Esophagus muscularis mucosa (tissue), 4 donors: ENCODE measurements around the gene MEF2A.

Experiments used
- EP300 ChIP-seq: sonication (generic); formaldehyde crosslinking; IDR thresholded peaks from one replicate; pipeline ENCODE4 v1.6.1; 2017; ENCODE audit warnings: antibody characterized with exemption
- POLR2A ChIP-seq: fragments of 450-650 bp; IDR thresholded peaks from one replicate; pipeline ENCODE4 v1.6.1; 2017; ENCODE audit warnings: antibody characterized with exemption, moderate library complexity, mild to moderate bottlenecking, low read depth
- POLR2AphosphoS5 ChIP-seq, 2 donors: sonication (generic); formaldehyde crosslinking; IDR thresholded peaks; one replicate each; pipeline ENCODE4 v1.6.1; 2017; ENCODE audit warnings: antibody characterized with exemption in 2 of 2
- TF ChIP-seq, protein P1 (sequence below), 3 experiments: fragments of 200-600 bp in 2 of 3; fragments of 450-650 bp in 1 of 3; sonication (generic) in 2 of 3; IDR thresholded peaks; one replicate each; pipeline ENCODE4 v1.5.1; 2017 to 2019; ENCODE audit warnings: antibody characterized with exemption in 3 of 3, mild to moderate bottlenecking in 2 of 3, moderate library complexity in 1 of 3

DNA sequence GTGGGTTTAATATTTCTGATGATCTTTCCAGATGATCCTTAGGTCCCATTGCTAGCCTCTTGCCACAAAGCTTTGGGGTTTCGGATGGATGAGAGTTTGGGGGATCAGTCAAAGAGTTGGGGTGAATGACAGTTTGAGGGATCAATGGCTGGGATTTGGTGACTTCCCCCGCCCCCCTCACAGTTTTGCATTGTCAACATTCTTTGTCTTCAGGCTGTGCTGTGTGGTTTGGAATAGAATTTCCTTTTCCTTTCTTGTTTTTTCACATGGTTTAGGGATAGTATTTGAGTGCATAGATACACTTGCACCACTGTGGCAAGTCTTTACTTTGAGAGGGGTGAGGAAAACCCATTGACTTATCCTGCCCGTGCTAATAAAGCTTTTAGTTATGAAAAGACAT, 14.3 kb downstream of the MEF2A start:
- TF ChIP-seq, protein P1, sequence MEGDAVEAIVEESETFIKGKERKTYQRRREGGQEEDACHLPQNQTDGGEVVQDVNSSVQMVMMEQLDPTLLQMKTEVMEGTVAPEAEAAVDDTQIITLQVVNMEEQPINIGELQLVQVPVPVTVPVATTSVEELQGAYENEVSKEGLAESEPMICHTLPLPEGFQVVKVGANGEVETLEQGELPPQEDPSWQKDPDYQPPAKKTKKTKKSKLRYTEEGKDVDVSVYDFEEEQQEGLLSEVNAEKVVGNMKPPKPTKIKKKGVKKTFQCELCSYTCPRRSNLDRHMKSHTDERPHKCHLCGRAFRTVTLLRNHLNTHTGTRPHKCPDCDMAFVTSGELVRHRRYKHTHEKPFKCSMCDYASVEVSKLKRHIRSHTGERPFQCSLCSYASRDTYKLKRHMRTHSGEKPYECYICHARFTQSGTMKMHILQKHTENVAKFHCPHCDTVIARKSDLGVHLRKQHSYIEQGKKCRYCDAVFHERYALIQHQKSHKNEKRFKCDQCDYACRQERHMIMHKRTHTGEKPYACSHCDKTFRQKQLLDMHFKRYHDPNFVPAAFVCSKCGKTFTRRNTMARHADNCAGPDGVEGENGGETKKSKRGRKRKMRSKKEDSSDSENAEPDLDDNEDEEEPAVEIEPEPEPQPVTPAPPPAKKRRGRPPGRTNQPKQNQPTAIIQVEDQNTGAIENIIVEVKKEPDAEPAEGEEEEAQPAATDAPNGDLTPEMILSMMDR (IDR thresholded peaks at IDR 0.05): no peak
- no peak for TF ChIP-seq POLR2AphosphoS5 (IDR thresholded peaks at IDR 0.05)
- no peak for TF ChIP-seq POLR2A
- no peak for TF ChIP-seq EP300
